HG02840 (cell line): ENCODE measurements around the gene TRAF1.

ENCODE experiments used
- ATAC-seq: cut with Tn5 transposase; IDR thresholded peaks from one replicate; pipeline ENCODE4 v1.9.1; 2021; ENCODE audit warnings: mild to moderate bottlenecking, moderate library complexity, moderate number of reproducible peaks; ENCODE audit not compliant: unreplicated experiment, low FRiP score

Gene TRAF1

GRCh38 chr9:120891245-120891883, 35.2 kb downstream of the TRAF1 start:
- ATAC-seq = no peak

- no peak for ATAC-seq
Observed at GRCh38 chr9:120890320-120891244, 36.0 kb downstream of the TRAF1 start.

GRCh38 chr9:120889606-120890271, 36.9 kb downstream of the TRAF1 start:
- no peak for ATAC-seq

- ATAC-seq = no peak
Observed at GRCh38 chr9:120888626-120889025, 38.0 kb downstream of the TRAF1 start.

- ATAC-seq = no peak
Observed at GRCh38 chr9:120886490-120886967, 40.1 kb downstream of the TRAF1 start.

DNA sequence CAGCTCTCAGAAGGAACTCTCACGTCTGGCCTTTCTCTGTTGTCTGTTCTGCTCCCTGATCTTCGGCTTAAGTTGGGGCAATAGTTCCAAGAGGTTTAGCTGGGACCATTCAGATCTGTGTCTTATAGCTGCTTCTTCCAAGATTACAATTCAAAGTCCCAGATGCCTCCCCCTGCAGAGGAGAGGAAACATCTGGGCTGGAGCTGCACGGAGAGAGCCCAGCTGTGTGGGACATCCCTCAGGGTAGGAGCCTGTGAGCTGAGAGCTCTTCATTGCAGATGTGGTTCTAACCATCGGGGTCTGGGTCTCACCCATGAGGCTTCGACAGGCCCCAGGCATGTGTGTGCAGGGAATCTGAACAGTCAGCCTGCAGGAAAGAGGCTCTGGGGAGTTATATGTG, 40.6 kb downstream of the TRAF1 start:
- ATAC-seq = no peak

DNA sequence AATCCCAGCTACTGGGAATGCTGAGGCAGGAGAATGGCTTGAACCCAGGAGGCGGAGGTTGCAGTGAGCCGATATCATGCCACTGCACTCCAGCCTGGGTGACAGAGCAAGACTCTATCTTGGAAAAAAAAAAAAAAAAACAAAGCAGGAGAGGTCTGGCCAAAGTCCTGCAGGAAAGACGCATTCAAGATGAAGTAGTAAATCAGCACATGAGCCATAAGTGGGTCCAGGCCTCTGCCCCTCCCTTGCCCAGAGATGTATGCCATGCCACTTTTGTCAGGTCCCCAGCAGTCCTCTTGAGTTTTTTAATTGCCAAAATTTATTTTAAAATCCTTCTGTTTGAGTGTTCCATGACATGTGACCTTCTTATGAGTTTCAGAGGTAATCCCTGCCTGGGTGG, 41.1 kb downstream of the TRAF1 start:
- no peak for ATAC-seq

GRCh38 chr9:120883608-120883996, 43.0 kb downstream of the TRAF1 start:
- ATAC-seq = no peak

DNA sequence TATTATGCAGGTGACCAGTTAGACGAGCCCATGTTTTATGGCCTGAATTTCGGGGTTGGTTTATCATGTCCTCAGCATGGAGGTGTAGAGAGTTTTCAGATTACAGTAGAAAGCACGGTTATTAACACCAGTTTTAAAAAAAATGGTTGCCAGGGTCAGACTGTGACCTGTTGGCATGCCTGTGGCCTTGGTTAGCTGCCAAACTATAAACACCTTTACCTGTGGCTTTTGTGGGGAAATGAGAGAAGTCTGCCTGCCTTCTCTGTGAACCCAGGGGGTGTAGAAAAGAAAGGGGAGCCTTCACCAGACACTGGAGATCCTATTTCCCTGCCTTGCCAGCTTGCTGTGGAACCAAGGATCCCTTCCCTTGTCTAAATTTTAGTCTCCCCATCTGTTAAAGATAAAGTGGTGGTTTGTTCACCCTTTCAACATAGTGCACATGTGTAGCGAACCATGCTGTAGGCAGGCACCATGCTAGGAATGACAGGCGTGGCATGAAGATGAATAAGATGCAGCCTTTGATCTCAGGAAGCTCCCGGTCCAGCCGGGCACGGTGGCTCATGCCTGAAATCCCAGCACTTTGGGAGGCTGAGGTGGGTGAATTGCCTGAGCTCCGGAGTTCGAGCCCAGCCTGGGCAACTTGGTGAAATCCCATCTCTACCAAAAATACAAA, 43.5 kb downstream of the TRAF1 start:
- no peak for ATAC-seq

GRCh38 chr9:120879446-120879845, 47.1 kb downstream of the TRAF1 start:
- no peak for ATAC-seq

GRCh38 chr9:120878188-120879130, 48.1 kb downstream of the TRAF1 start:
- no peak for ATAC-seq

GRCh38 chr9:120877276-120878034, 49.1 kb downstream of the TRAF1 start:
- peak; percentile 42 for ATAC-seq

- no peak for ATAC-seq
Observed at GRCh38 chr9:120876842-120877240, 49.8 kb downstream of the TRAF1 start, which contains the start of gene PHF19. Gene PHF19 (minus strand): TSS chr9:120877188. CDS start chr9:120874741, 2,447 bp downstream.

DNA sequence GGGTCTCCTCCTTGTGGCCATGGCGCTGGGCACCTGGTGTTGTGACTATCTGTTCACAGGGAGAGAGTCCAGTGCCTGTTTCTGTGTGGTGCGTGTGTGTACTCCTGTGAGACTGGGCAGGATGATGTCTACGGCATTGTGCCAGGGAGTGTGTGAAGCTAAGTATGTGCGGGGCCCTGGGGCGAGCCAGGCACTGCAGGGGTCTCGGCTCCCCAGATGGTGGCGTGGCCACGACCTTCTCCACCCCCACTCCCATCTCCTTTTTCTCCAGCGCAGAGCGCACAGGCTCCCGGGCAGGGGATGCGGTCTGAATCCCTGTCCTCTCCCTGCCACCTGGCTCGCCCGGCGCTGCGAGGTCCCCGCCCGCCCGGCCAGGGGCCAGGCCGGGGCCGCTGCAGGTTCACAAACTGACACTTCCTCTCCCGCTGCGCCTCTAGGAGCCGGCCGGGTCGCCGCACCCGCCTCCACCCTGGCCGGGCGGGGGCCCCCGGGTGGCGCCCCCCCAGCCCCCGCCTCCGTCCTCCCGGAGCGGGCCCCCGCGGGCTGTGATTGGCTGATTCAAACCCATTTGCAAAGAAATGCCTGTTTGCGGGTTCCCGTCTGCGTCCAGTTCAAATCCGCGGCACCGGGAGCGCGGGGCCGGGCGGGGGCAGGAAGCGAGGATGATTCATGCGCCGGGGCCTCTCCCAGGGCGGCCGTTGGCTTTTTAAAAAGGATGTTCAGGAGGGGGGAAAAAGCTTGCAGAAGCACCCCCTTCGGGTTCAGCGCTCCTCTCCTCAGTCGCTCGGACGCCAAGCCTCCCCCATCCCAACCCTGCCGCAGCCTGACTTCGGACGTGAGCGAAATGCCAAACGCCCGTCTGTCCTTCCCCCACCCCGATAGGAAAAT, 50.4 kb downstream of the TRAF1 start:
- ATAC-seq = peak; percentile 57

- ATAC-seq = no peak
Observed at GRCh38 chr9:120875643-120875953, 51.0 kb downstream of the TRAF1 start.

DNA sequence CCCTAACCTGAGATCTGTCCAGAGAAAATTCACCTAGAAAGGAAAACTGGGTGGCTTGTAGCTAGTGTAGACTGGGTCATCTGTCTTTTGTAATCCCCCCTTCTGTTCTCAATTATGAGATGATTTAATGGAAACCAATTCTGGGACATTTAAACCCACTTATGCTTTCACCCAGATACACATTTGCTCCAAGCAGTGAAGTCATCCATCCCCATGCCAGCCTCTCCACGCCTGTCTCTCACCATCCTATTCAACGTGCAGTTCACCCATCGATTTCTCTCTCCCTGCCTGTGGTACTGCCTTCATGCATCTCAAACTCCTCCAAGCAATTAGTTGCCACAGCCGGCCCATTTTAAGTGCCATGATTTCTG, 51.4 kb downstream of the TRAF1 start:
- ATAC-seq = no peak

- ATAC-seq = no peak
Observed at GRCh38 chr9:120874226-120875194, 52.1 kb downstream of the TRAF1 start.
